ENCODE data around the gene SETBP1.
"Not testable (repeated sequence)": the region's sequence is repeated elsewhere in the genome, so short reads cannot be mapped to it uniquely, and the experiment has no call there.

The SETBP1 gene

DNA sequence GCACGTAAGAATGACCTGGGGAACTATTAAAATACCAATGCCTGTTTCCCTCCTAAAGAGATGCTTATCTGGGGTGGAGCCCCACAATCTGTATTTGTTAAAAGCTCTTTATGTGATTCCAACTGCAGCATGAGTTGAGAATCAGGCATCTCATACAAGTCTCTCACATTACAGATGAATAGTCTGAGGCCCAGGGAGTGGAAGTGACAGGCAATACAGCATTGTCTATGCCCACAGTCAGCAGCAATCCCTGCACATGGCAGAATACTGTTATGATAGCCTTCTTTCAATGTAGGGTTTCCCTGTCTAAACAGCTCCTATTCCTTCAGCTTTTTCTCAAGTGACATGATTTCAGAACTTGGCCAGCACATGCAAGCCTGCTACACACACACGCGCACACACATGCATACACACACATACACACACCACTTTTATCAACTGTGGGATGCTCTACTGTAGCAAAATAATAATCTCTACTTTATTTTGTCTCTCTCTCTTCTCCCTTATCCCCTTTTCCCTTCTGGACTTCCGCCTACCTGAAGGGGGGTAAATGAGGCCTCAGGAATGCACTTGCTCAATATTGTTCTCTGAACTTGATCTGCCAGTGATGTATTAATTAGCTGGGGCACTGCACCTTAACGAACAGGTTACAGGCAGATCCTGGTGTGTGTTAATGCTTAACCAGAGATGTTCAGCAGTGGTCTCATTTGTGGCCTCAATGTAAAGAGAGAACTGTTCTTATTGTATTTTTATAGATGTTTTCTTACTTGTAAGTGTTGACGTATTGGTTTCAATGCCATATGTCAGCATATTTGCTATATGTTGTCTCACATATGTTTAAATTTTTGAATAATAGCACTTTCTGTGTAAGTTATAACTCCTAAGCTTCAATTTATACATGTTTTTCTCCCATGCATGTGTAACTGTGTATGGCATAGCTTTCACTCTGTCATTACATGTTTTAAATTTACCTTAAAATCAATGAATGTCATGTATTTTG is 116.0 kb downstream of the SETBP1 start:
- DNase-seq: no peak

DNA sequence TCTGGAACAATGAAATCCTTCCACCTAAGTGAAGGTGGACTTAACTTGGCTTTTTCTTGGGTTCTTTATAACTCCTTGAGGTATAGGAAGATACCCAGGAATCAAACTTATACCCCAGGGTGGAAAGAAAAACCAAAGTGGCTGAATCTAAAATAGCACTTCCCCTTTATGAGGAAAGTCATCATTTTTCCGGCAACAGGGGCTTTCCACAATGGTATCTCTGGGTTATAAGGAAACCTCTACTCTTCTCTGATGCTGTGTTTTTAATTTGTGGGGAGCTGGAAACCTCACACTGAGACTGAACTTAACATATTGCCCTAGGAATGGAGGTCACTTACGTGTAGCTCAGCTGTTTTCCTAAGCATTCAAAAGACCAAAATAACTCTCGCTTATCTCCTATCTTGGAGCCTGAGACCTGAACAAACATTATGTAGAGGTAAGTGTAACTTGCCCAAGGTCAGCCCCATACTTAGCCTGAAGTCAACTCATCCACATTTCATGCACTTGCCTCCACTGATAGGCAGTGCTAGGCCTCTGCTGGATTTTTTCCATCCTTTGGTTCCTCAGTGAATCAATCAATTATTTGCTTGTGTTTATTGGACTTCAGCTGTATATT is 117.9 kb downstream of the SETBP1 start:
- no peak for DNase-seq

GRCh38 chr18:44799382-44799906 is 118.8 kb downstream of the SETBP1 start:
- no peak for DNase-seq

- no peak for DNase-seq
These were observed 119.3 kb downstream of the SETBP1 start for GRCh38 chr18:44799907-44800421.

DNA sequence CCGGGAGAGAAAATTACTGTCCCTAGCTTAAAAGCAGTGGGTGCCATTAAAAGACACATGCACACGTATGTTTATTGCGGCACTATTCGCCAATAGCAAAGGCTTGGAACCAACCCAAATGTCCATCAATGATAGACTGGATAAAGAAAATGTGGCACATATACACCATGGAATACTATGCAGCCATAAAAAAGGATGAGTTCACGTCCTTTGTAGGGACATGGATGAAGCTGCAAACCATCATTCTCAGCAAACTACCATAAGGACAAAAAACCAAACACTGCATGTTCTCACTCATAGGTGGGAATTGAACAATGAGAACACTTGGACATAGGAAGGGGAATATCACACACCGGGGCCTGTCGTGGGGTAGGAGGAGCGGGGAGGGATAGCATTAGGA is 120.1 kb downstream of the SETBP1 start:
- DNase-seq: not testable (repeated sequence)

DNA sequence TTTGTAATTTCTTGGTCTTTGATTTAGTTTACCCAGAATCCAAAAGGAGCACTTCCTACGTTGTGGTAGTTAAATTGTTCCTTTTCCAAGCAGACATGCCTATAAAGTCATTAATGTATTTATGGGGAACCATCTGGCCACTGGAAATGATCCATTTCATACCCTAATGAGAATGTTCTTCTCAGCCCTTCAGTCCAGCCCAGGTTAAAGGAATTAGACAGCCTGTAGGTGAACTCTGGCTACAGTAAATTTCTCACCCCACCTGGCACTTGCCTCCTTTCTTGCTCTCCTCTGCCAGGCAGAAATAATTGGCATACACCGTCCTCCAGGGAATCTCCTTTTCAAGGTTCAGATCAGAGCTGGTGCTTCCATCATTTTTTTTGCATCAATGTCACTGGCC is 121.1 kb downstream of the SETBP1 start:
- DNase-seq: no peak

GRCh38 chr18:44802508-44802907 is 121.8 kb downstream of the SETBP1 start:
- no peak for DNase-seq

- DNase-seq: no peak
These were observed 122.4 kb downstream of the SETBP1 start for GRCh38 chr18:44803019-44803650.

GRCh38 chr18:44804033-44804432 is 123.3 kb downstream of the SETBP1 start:
- no peak for DNase-seq

GRCh38 chr18:44805176-44805575 is 124.5 kb downstream of the SETBP1 start:
- no peak for DNase-seq

DNA sequence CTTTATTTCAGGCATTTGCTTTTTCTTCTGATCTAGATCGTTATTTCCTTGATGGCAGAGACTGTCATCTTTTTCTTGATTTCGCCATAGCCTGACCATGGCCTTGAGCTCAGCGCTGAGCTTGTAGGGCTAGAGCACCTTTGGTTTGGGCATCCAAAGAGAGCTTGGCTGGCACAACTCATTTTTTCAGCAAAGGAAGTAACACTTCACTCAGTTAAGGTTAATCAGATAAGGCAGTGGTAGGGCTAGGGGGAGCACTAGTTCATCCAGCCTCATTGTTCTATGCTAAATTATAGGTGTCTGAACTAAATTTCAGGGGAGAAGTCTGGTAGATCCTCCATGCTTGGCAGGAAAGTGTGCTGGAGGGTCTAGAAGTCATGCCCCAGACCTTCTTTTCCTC is 125.0 kb downstream of the SETBP1 start:
- no peak for DNase-seq

DNA sequence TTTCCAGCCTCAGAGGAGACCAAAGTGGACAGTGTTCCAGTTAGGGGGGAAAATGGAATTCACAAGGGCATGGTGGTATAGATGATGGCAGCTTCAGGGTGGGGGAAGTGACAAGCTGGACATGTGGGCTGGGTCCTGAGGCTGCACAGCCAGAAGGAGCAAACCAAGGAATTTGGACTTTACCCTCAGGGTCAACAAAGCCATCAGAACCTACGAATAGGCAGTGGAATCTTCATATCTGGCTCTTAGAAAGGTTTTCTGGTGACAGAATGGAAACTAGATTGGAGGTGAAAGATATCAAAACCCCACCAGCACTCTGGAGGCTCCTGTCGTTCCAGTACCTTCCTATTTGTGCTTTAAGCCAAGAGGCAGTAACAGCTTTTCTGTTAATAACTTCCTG is 127.1 kb downstream of the SETBP1 start:
- DNase-seq: no peak

DNA sequence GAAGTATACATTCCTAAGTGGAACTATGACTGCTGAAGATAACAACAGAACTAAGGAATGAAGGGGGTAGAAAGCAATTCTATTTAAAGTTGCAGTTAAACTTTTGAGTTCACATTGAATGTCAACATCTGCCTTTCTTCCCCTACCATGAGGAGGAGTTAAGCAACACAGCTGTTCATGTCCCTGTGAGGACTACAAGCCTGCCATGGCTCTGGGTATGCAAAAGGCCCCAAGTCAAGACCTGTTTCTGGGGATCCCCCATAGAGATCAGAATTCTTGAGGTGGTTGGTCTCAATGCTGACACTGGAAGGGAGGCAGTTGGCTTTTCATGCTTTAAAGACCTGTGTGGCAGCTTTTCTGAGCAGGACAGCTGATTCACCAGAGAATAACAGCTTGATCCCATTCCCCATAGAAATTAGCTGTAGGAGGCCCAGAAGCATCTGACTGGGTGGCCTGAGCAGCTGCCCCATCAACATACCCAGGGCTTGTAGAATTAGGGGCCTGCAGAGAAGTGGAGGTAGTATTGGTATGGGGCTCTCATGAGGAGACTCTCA is 131.0 kb downstream of the SETBP1 start:
- no peak for DNase-seq

- DNase-seq: no peak
These were observed 131.7 kb downstream of the SETBP1 start for GRCh38 chr18:44812426-44812825.

DNA sequence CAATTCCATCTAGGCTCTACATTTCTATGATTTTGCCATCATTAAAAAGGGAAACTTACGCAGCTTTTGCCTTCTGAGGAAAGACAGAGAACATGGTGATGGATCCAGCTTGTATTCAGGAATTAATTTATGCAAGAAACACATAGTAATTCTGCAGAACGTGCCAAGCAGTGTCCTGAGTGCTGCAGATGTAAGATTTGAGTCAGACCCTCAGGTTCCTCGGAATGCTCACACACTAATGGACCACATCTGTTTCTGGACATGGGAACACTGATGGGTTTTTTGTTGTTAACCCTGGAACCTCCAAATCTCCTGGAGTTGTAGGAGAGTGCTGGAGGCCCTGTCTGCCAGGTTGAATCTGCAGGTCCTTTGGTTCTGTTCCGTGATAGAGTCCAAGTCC is 132.9 kb downstream of the SETBP1 start:
- no peak for DNase-seq

GRCh38 chr18:44815108-44815507 is 134.4 kb downstream of the SETBP1 start:
- DNase-seq: no peak

- DNase-seq: no peak
These were observed 135.4 kb downstream of the SETBP1 start for GRCh38 chr18:44816050-44816449.

GRCh38 chr18:44816477-44816876 is 135.8 kb downstream of the SETBP1 start:
- DNase-seq: no peak

GRCh38 chr18:44817831-44818473 is 137.3 kb downstream of the SETBP1 start:
- DNase-seq: no peak

DNA sequence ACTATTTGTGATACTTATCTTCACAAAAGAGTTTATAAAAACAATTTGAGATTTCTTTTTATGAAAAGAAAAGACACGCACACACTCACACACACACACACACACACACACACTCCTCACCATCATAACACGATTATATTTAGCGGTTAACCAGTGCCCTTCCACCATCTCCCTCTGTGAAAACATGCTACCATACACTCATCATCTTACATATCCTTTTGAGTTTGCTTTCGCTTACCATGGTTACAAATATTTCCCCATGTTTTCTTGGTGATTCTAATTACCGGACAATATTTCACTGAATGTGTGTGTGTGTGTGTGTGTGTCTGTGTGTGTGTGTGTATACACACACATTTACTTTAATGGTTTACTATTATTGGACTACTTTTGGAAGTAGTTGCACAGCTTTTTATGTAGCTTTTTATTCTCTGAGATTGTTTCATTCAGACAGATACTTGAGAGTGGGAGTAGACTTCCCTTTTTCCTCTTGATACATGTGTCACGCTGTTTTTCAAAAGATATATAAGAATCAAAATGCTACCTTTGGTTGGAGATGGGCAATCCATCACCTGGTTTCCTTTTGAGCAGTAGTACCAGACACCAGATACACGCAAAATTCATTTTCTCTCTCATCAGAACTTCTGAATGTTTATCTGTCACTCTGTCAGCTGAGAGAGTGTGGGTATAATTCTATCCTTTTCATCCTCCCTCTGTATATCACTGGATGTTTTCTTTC is 138.1 kb downstream of the SETBP1 start:
- DNase-seq: no peak

DNA sequence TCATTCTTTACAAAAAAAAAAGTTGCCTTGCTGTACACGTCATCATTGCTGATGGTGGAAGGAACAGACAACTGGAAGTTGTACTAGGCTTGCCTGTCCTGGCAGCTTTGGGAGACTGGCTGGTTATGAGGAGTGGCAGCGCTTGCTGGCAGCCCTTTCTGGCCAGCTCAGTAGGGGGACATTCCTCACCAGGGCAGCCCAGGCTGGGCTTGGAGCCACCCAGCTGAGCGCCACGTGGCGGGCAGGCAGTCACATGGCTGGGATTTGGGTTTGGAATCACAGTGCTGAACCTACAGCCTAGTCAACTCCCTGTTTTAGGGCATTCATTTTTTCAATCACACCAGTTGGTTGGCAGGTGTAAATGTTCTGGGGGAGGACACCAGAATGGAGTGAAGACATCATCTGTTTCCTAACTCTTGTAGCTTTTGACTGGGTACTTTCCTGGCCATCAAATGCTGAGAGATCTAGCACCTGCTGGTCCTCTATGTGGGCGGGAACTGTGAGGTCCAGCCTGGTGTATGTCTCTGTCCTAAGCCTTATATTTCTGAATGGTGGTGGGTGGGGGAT is 139.3 kb downstream of the SETBP1 start:
- DNase-seq: no peak
